Measurements from ENCODE around the gene OOSP3.

GRCh38 chr11:59842316-59842715 lies 36.3 kb upstream of the OOSP3 start:
- TF ChIP-seq, protein P1, sequence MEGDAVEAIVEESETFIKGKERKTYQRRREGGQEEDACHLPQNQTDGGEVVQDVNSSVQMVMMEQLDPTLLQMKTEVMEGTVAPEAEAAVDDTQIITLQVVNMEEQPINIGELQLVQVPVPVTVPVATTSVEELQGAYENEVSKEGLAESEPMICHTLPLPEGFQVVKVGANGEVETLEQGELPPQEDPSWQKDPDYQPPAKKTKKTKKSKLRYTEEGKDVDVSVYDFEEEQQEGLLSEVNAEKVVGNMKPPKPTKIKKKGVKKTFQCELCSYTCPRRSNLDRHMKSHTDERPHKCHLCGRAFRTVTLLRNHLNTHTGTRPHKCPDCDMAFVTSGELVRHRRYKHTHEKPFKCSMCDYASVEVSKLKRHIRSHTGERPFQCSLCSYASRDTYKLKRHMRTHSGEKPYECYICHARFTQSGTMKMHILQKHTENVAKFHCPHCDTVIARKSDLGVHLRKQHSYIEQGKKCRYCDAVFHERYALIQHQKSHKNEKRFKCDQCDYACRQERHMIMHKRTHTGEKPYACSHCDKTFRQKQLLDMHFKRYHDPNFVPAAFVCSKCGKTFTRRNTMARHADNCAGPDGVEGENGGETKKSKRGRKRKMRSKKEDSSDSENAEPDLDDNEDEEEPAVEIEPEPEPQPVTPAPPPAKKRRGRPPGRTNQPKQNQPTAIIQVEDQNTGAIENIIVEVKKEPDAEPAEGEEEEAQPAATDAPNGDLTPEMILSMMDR (IDR thresholded peaks at IDR 0.05): no peak
- TF ChIP-seq POLR2A (IDR thresholded peaks at IDR 0.05): no peak
